A673 (cell line): ENCODE measurements around the gene LTBP2. TPM values are rescaled to one million over a fixed set of nuclear protein-coding genes. Genes with fewer than 3 reads are reported as not detected.

Experiments used
- BruUV-seq: library from RNA; stranded (reverse); fragments of 400-500 nt; replicated peaks from 2 replicates; lab custom pipeline; 2021; lab: Mats Ljungman, UMichigan
- CTCF ChIA-PET: fragments of 300-600 bp; sonication (Branson Sonifier 250); formaldehyde crosslinking; loops from one replicate; lab custom pipeline; 2022; ENCODE audit warnings: antibody characterized with exemption; lab: Charles Lee
- POLR2A ChIA-PET: fragments of 300-600 bp; sonication (Branson Sonifier 250); formaldehyde crosslinking; loops from one replicate; lab custom pipeline; 2022; ENCODE audit warnings: antibody characterized with exemption; ENCODE audit not compliant: low non-redundant PET; lab: Charles Lee
- DNase-seq: peaks from one replicate; pipeline ENCODE4 v3.0.0-alpha.2; 2015; ENCODE audit warnings: low spot score
- H3K27ac ChIP-seq: fragments of 200-600 bp; sonication (generic); 2 replicates; pipeline ENCODE4 v1.5.1; 2016; ENCODE audit warnings: mixed run types, low read depth, mild to moderate bottlenecking, mixed read lengths, antibody characterized with exemption, low read length; ENCODE audit not compliant: poor library complexity, severe bottlenecking
- H3K27me3 ChIP-seq: fragments of 200-600 bp; sonication (generic); replicated peaks from 2 replicates; pipeline ENCODE4 v1.6.1; 2017; ENCODE audit warnings: mixed run types, low read depth, mild to moderate bottlenecking, mixed read lengths, antibody characterized with exemption, low read length; ENCODE audit not compliant: insufficient read depth, poor library complexity
- H3K36me3 ChIP-seq: fragments of 200-600 bp; sonication (generic); 2 replicates; pipeline ENCODE4 v1.6.1; 2016; ENCODE audit warnings: mixed run types, mild to moderate bottlenecking, mixed read lengths, antibody characterized with exemption, low read length; ENCODE audit not compliant: insufficient read depth, poor library complexity, severe bottlenecking
- H3K4me1 ChIP-seq: fragments of 200-600 bp; sonication (generic); 2 replicates; pipeline ENCODE4 v1.6.1; 2017; ENCODE audit warnings: mixed run types, mild to moderate bottlenecking, mixed read lengths, antibody characterized with exemption, low read length; ENCODE audit not compliant: insufficient read depth, poor library complexity, severe bottlenecking
- H3K4me3 ChIP-seq: fragments of 200-600 bp; sonication (generic); 2 replicates; pipeline ENCODE4 v1.5.1; 2016; ENCODE audit warnings: low read depth, mixed run types, mild to moderate bottlenecking, mixed read lengths, low read length; ENCODE audit not compliant: poor library complexity, severe bottlenecking
- H3K9me3 ChIP-seq: fragments of 200-600 bp; sonication (generic); 2 replicates; pipeline ENCODE4 v1.6.1; 2016; ENCODE audit warnings: mixed run types, low read depth, mild to moderate bottlenecking, mixed read lengths, antibody characterized with exemption, low read length; ENCODE audit not compliant: poor library complexity, severe bottlenecking
- CTCF ChIP-seq: fragments of 300-800, 200-600 bp; sonication (generic); conservative IDR thresholded peaks from 2 replicates; pipeline ENCODE4 v1.5.1; 2017; ENCODE audit warnings: low read depth, mild to moderate bottlenecking, antibody characterized with exemption, low read length, moderate library complexity, mixed read lengths
- EZH2 ChIP-seq: fragments of 200-600 bp; sonication (generic); IDR thresholded peaks from 2 replicates; pipeline ENCODE4 v1.6.1; 2017; ENCODE audit warnings: borderline replicate concordance, low read depth, mild to moderate bottlenecking, mixed read lengths, antibody characterized with exemption, low read length; ENCODE audit not compliant: poor library complexity, severe bottlenecking
- intact Hi-C: fragments of 100-400 bp; cut with micrococcal nuclease; formaldehyde crosslinking; loops from one replicate; pipeline ENCODE4 v1.10.0; 2022; ENCODE audit not compliant: unreplicated experiment
- total RNA-seq: library from RNA; stranded (reverse); gene quantifications from 2 replicates; pipeline ENCODE4 v1.2.3, GENCODE V29; 2021

The LTBP2 gene
- total RNA-seq, 1 experiment from 2014 or later = 0.26 TPM

DNA sequence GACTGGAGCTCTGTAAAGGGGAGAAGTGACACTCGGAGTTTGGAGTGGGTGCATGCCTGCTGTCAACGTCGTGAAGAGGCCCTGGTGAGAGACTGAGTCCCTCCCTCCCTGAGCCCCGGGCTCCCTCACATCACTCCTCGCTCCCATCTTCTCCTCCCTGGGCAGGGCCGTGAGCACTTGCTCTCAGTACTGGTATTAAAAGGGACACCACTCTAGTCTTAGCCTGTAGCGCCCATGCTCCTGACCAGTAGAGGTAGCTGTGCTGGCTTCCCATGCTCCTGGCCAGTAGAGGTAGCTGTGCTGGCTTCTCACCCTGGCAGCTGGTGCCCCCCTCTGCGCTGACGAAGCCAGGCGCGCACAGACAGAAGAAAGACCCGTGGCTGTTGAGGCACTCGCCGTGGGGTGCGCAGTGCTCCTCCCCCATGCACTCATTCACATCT is 103.7 kb downstream of the LTBP2 start:
- POLR2A ChIA-PET = no interaction called here
- BruUV-seq = no TSS peak

GRCh38 chr14:74507840-74508239 is 104.2 kb downstream of the LTBP2 start:
- Histone ChIP-seq H3K27me3 (peaks cover 7% of the 10 kb centered on the region), H3K4me3 (no peak overlapping the region), H3K27ac (no peak overlapping the region), H3K4me1 (no peaks in the 10 kb centered on the region), H3K9me3 (no peaks in the 10 kb centered on the region), H3K36me3 (no peaks in the 10 kb centered on the region)
- POLR2A ChIA-PET = no interaction called here
- TF ChIP-seq EZH2 = no peak
- TF ChIP-seq CTCF = no peak
- DNase-seq = no peak
- no TSS peak for BruUV-seq
- intact Hi-C loops = no loop called here
- CTCF ChIA-PET = no interaction called here

More for the DNA sequence above, 103.7 kb downstream of the LTBP2 start:
- intact Hi-C loops = no loop called here
- Histone ChIP-seq H3K27ac (no peak overlapping the region), H3K4me3 (no peak overlapping the region), H3K27me3 (peaks cover 7% of the 10 kb centered on the region), H3K4me1 (no peaks in the 10 kb centered on the region), H3K9me3 (no peaks in the 10 kb centered on the region), H3K36me3 (no peaks in the 10 kb centered on the region)
- CTCF ChIA-PET = interaction anchor here (0.6 kb wide), 1 partner anchor 18 kb away, joined by 3 read pairs; no protein-coding TSS in a partner anchor
- TF ChIP-seq EZH2 = no peak
- peak; percentile 48 for TF ChIP-seq CTCF
- DNase-seq = no peak

- POLR2A ChIA-PET = no interaction called here
- H3K9me3 ChIP-seq = no peaks in the 10 kb centered on the region
- CTCF ChIA-PET = no interaction called here
- no peaks in the 10 kb centered on the region for H3K4me1 ChIP-seq
- no peak for TF ChIP-seq CTCF
- no peak for TF ChIP-seq EZH2
- BruUV-seq = no TSS peak
- H3K36me3 ChIP-seq = no peaks in the 10 kb centered on the region
- no peak for DNase-seq
- no peak overlapping the region for H3K27ac ChIP-seq
- intact Hi-C loops = no loop called here
- H3K4me3 ChIP-seq = no peak overlapping the region
- peaks cover 7% of the 10 kb centered on the region for H3K27me3 ChIP-seq
These were observed 105.0 kb downstream of the LTBP2 start for GRCh38 chr14:74507085-74507484.
